GM04503 (cell line): Measurements from ENCODE around the gene MRPL1.
"Not testable (repeated sequence)": the region's sequence is repeated elsewhere in the genome, so short reads cannot be mapped to it uniquely, and the experiment has no call there.

Experiments used
- DNase-seq: peaks from one replicate; pipeline ENCODE4 v3.0.0-alpha.2; 2012; ENCODE audit warnings: low read depth

MRPL1 gene

DNA sequence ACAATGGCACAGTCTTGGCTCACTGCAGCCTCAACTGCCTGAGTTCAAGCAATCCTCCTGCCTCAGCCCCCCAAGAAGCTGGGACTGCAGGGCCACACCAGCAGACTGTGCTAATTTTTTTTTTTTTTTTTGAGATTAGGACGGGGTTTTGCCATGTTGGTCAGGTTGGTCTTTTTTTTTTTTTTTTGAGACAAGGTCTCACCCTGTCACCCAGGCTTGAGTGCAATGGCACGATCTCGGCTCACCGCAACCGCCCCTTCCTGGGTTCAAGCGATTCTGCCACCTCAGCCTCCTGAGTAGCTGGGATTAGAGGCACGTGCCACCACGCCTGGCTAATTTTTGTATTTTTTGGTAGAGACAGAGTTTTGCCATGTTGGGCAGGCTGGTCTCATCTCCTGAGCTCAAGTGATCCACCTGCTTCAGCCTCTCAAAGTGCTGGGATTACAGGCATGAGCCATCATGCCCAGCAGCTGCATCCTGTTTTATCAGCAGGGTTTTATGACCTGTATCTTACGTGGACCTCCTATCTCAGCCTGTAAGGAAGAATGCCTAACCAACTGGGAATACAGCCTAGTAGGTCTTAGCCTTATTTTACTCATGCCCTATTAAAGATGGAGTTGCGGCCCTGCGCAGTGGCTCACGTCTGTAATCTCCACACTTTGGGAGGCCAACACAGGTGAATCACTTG is 13.2 kb upstream of the MRPL1 start:
- no peak for DNase-seq

DNA sequence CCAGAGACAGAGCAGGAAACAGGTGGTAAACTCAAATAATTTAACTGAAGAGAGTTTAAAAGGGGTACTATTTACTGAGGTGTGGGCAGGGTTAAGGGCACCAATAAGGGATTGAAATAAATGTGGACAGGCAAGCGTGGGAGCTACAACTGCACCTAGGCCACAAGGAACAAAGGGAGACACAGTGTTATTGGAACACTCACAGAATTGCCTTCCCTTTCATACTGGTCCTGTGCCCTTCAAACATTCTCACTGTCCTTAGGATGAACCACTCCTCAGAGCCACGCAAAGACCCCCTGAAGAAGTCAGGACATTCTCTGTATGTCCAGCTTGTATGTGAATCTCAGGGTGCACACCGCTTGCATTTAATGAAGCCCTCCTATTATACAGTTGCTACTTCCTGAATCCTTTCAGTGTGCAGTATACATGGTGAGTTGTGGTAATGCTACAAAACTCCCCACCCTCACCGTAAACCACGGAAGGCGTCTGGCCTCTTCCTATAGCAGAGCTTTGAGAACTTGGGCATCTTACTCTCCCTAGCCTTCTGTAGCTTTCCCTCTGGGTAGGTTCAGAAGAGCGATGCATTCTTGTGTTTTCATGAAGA is 9.6 kb upstream of the MRPL1 start:
- DNase-seq: no peak

DNA sequence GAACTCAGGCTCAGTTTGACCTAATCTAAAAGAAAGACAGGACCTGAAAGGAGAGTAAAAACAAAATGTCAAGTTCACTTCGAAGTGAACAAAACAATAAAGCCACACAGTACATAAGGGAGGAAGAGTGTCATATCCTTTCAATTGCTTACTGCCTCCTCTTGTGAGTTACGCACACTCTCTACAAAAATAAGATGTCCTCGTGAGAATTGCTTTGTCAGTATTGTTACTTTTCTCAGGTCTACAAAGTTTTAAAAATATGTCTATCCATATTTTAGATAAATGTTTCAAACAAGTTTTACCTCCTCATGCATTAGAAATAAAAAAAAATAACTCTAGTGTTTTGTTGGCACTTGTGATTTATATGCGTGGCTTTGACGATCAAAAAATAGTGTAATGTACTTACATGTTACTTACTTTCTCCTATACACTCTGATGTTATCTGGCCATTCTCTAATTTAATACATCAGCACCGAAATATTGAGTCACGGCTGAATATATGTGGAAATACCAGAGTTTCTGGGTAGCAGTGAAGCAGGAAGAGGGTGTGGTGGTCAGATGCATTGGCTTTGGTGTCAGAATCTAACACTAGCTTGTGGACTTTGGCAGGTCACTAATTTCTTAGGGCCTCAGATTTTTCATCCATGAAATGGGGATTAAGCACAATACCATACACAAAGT is 8.1 kb upstream of the MRPL1 start:
- DNase-seq: no peak

DNA sequence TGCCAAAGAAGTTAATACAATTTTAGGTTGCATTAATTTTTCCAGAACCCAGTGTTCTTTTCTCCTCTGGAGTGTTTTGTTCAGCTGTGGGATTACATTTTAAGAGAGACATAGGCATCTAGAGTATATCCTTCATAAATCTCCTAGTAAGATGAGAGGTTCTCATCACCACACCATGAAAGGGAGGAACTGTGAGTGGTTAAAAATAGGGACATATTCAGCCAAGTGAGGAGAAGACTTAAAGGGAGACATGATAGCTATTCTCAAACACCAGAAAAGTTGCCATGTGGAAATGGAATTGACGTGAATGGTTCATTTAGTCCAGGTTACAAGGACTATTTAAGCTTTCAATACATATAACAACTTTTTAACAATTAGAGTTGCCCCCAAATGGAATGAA is 6.5 kb upstream of the MRPL1 start:
- DNase-seq: no peak

DNA sequence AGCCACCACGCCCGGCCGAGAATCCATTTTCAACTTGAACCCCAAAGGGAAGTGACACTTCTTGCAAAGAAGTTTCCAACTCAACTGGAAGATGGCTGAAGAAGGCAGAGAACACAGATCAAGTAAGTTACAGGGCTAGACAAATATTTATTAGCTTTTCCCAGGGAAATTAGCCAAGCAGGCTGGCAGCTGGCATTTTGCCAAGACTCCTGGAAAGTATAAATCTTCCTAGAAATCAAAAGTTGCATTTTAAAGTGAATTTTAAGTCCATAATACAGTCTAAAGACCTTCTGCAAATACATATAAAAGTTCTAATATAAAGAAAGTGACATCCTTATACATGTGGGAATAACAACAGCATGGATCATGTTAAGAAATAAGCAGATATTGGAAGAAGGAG is 3.4 kb upstream of the MRPL1 start:
- no peak for DNase-seq

DNA sequence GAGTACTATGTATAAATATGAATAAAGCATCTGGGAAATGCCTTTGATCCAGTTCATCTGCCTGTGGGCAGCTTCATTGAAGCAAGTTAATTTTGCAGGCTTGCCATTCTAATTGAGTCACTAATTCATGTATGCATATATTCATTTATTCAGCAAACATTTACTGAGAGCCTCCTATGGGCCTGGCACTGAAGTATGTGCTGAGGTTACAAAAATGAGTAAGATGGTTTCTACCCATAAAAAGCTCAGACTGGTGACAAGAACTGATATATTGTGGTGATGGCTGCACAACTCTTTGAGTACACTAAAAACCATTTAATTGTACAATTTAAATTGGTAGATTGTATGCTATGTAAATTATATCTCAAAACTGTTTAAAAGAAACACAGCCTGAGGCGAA is 1.1 kb upstream of the MRPL1 start:
- no peak for DNase-seq

DNA sequence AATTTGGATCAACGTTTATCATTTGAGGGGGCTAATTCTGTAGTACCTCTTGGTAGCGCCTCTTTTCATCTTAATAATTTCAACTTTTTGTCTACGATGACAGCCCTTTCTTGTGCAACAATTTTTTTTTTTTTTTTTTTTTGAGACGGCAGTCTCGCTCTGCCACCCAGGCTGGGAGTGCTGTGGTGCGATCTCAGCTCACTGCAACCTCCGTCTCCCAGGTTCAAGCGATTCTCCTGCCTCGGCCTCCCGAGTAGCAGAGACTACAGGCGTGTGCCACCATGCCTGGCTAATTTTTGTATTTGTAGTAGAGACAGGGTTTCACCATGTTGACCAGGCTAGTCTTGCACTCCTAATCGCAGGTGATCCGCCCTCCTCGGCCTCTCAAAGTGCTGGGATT is 711 bp downstream of the MRPL1 start:
- not testable (repeated sequence) for DNase-seq

DNA sequence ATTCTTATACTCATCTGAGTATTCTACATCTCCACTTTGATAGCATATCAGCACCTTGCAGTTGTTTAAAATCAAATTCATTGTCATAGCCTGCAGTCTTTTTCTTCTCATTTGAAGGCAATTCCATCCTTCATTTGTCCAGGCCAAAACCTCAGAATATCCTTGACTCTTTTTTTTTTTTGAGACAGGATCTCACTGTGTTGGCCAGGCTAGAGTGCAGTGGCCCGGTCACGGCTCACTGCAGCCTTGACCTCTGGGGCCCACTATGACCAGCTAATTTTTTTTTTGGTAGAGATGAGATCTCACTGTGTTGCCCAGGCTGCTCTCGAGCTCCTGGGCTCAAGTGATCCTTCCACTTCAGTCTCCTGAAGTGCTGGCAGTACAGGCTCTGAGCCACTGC is 2.6 kb downstream of the MRPL1 start:
- no peak for DNase-seq

DNA sequence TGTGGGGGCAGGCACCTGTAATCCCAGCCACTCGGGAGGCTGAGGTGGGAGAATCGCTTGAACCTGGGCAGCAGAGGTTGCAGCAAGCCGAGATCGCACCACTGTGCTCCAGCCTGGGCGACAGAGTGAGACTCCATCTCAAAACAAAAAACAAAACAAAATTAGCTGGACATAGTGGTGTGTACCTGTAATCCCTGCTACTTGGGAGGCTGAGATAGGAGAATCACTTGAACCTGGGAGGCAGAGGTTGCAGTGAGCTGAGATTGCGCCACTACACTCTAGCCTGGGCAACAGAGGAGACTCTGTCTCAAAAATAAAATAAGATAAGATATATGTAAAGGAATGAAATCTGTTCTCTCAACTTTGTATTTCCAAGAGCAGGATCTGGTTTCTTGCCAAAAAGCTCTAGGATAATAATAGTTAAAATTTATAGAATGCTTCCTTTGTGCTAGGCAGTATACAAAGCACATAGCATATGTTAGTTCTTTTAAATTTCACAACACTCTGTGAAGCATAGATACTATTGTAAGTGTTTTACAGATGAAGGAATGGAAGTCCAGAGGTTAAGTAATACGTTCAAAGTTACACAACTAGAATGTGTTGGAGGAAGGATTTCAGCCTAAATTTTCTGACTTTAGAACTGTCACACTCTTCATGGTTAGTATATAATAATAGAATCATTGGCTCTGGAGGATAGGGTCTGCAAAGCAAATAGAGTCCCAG is 10.3 kb downstream of the MRPL1 start:
- DNase-seq: no peak

DNA sequence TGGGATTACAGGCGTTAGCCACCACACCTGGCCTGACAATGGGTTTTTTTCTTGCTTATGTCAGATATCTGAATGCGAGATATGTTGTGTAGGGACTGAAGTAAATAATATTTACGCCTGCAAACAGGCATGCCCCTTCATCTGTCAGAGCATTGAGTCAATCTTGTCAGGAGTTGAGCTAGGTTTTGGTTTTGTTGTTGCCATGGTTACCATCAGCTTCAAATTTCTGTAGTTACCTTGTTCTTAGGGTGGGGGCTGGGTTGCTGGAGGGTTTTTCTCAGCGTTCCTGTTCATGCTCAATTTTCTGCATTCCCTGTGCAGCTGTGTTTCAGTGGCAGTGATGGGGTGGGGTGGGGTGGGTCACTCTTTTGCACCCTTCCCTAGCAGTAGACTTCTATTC is 14.5 kb downstream of the MRPL1 start:
- DNase-seq: no peak

DNA sequence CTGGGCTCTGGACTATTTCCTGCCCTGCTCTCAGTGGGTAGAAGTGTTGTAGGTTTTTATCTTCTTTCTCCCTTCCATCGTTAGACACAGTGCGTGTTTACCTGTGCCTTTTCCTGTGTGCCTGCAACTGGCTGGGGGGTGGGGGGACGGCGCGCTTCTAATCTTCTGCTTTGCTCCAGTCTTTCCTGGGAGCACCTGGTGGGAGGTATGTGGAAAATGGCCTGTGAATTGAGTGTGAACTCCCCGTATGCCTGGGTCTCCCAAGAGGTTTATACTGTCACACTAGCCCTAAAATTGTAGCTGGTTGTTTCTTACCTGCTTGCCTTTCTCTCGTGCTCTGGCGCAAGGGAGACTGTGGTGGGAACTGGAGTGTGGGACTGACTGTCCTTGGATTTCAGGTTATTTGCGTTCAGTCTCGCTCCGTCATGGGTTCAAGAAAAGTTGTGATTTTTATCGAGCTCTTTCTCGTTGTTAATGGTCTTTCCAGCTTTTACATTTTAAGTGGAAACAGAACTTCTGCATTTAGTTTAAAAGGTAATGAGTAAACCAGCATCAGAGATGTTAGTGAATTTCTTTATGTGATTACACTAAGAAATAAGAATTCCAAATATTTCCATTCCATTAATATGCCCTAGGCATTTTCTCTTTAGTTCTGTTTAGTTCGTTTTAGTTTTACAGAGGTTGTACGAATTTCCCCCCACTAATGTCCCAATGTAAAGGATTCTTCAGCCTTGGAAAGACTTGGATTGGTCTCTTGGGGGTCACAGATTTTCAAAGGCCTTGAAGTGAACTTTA is 15.3 kb downstream of the MRPL1 start:
- no peak for DNase-seq

DNA sequence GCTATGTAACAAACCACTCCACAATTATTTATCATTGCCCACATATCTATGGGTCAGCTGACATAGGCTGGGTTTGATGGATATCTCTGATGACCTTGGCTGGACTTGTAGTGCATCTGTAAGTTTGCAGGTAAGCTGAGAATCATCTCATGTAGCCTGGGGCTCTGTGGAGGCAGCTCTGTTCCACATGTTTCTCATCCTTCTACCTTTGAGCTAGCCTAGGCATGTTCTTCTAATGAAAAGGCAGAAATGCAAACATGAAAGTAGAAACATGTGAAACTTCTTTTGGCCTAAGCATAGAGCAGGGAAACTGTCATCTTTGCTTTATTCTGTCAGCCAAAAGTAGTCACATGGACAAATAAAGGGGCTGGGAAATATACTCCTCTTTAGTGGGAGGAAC is 18.2 kb downstream of the MRPL1 start:
- DNase-seq: no peak

DNA sequence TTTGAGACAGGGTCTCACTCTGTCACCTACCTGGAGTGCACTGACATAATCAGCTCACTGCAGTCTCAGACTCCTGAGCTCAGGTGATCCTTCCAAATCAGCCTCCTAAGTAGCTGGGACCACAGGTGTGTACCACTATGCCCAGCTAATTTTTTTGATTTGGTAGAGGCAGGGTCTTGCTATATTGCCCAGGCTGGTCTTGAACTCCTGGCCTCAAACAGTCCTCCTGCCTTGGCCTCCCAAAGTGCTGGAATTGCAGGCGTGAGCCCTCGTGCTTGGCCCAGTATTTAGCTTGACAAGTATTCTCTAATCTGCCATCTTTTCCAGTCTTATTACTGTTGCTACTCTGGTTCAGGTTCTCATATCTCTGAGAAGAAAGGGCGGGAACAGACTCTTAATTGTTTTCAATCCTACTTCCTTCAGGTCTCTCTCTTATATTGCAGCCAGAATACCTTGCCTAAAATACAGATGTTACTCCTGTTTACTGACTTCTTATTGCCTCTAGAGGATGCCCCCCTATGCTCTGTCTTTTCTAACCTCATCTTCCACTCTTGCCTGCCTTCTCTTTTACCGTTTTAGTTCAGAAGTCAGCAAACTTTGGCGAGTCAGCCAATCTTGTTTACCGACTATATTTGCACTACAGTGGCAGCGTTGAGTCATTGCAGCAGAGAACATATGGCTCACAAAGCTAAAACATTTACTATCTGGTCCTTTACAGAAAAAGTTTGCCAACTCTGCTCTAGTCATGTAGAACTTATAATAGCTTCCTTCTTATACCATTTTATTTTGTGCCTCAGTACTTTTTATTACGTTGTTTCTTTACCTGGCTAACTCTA is 19.0 kb downstream of the MRPL1 start:
- DNase-seq: no peak

DNA sequence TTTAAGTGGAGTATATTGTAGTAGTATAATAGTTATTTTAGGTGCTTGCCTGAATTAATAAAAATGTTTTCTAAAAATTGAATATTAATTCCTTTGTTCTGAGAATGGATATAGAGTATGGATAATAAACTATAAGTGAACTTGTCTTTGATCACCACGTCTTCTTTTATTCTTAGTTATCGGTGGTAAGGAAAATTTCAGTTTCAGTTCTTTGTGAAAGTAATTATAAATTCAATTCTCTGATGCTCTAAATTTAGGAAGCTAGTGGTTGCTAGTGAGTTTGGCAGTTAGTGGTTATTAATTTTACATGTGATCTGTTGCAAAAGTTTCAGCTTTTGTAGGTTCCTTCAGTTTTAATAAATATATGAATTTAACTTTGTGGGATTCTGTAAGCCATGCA is 30.8 kb downstream of the MRPL1 start:
- no peak for DNase-seq

DNA sequence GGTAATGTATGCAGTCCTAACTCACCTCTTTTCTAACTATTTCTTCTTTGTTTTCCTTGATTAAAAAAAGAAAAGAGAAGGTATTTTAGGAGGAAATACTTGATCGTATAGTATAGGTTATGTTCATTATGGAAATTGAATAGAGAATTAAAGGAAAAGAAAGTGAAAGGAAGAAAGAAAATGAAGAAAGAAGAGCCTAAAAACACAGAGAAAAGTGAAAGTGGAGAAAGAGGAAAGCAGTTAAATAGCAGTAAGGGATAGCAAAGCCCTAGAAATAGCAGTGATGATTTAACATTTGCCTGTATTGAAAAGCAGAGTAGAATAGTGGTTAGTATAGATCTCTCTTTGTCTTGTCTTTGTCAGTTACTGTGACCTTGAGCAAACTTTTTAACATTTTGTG is 37.0 kb downstream of the MRPL1 start:
- DNase-seq: no peak

DNA sequence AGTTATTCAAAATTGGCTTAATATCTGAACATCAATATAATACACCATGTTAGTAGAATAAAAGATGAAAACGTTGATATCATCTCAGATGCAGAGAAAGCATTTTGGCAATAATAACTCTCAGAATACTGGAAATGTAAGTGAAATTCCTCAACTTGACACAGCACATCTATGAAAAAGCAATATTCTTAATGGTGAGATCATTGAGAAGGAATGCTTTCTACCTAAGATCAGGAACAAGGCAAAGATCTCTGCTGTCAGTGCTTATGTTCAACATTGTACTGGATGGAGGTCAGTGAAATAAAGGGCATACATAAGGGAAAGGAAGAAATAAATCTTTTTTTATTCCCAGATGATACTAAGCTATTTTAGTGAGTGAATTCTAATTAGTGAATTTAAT is 40.6 kb downstream of the MRPL1 start:
- DNase-seq: no peak

DNA sequence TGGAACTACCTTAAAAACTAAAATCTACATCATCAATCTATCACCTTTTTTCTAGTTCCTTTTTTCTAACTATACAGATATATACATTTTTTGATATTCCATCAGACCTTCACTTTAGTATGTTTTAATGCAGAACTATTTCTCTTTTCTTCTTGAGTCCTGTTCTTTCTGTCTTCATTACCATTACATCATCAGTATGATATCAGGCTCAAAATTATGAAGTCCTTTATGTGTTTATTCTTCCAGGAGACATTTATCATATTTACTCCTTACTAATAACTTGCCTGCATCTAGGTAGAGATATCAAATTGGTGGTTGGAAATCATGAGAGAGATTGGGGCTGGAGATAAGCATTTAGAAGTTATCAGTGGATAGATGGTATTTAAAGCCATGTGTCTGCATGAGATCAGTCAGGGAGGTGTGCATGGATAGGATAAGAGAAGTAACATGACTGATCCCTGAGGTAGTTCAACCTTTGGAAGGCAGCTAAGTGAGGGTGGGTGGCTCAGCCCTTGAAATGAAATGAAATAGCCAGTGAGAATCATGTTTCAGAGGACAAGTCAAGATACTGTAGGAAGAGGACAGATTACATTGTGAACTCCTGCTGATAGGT is 43.1 kb downstream of the MRPL1 start:
- DNase-seq: no peak

DNA sequence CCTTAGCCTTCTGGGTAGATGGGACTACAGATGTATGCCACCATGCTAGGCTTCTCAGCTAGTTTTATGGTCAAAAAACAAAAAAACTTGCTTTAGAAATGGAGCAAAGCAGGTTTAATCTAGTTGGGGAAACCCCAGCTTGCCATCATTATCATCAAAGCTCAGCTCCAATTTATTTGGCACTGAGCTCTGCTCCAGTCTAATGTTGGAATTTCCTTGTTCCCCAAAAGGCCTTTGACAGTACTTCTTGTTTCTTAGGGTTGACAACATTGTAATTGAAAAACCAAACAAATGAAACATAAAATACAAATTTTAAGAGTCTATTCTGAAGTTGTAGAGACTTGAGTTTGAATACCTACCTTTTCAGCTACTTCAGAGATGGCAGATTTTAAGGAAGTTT is 48.0 kb downstream of the MRPL1 start:
- no peak for DNase-seq

DNA sequence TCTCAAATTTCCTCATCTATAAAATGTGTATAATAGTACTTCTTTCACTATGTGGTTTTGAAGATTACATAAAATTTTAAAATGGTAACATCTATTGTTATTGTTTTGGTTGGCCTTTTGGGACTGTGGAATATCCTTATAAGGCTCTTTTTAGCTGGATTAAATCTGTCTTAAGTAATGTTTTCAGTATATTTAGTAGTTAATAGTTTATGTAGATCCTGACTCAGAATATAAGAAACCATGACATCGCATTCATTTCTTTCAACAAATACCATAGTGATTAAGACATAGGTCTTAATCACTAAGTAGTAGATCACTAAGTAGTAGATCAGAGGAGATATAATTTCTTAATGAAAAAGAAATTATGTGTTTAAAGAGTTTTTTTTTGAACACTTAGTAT is 48.5 kb downstream of the MRPL1 start:
- no peak for DNase-seq

DNA sequence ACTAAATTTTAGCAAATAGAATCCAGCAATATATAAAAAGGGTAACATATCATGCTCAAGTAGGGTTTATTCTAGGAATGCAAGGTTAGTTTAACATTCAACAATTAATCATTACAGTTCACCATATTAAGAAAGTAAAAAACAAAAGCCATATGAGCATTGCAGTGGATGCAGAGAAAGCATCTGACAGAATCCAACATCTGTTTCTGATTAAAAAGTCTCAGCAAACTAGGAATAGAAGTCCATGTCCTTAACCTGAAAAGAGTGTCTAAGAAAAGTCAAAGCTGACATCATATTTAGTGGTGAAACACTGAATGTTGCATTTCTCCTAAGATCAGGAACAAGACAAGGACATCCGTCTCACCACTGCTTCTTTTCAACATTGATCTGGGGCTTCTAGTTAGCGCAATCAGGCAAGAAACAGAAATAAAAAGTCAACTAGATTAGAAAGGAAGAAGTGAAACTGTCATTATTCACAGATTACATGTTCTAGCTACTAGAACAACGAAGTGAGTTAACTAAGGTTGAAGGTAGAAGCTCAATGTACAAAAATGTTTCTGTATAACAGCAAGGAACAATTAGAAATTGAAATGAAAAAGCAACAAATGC is 49.3 kb downstream of the MRPL1 start:
- no peak for DNase-seq
